Frontal cortex (tissue), 4 donors: Measurements from ENCODE around the gene MMP25. TPM values are rescaled to one million over a fixed set of nuclear protein-coding genes. Genes with fewer than 3 reads are reported as not detected.
A peak's percentile ranks its signal among the peaks of the same experiment; 100 is the strongest.
"Not testable (repeated sequence)": the region's sequence is repeated elsewhere in the genome, so short reads cannot be mapped to it uniquely, and the experiment has no call there.

ENCODE experiments used
- DNase-seq, 2 donors: peaks; one replicate each; pipeline ENCODE4 v3.0.0; 2012; ENCODE audit warnings: low spot score in 2 of 2
- FAIRE-seq: peaks from 2 replicates; lab custom pipeline; 2012; peaks lifted over from hg19 to GRCh38; lab: Jason Lieb, UNC
- total RNA-seq: library from RNA; depleted of rRNA; stranded (reverse); fragments of >200 nt; gene quantifications from one replicate; pipeline ENCODE4 v1.2.3, GENCODE V29; 2014
- donor health status: control.
- donor health status: control.
- donor health status: control.

Gene MMP25
- total RNA-seq, 1 donor from 2014 or later, result 0.41 TPM

- DNase-seq, result no peak
These were observed 5.1 kb downstream of the MMP25 start for GRCh38 chr16:3051494-3051893.

GRCh38 chr16:3052571-3053329 is 6.4 kb downstream of the MMP25 start:
- FAIRE-seq, DNase-seq: not testable (repeated sequence)

More at GRCh38 chr16:3051494-3051893, 5.1 kb downstream of the MMP25 start:
- FAIRE-seq, result no peak

- not testable (repeated sequence) for DNase-seq, FAIRE-seq
These were observed 7.0 kb downstream of the MMP25 start for GRCh38 chr16:3053330-3053710.

GRCh38 chr16:3054965-3055733 is 8.8 kb downstream of the MMP25 start:
- no peak for FAIRE-seq
- no peak for DNase-seq

- not testable (repeated sequence) for FAIRE-seq, DNase-seq
These were observed 9.4 kb downstream of the MMP25 start for GRCh38 chr16:3055734-3056115.

- FAIRE-seq (no peak), DNase-seq (no peak)
These were observed 10.2 kb downstream of the MMP25 start for GRCh38 chr16:3056336-3057180.

GRCh38 chr16:3057181-3058138 is 11.1 kb downstream of the MMP25 start:
- DNase-seq (no peak), FAIRE-seq (no peak)

GRCh38 chr16:3058139-3059030 is 12.0 kb downstream of the MMP25 start:
- FAIRE-seq (no peak), DNase-seq (peak in 1 of 2 donors; percentile 61)

- no peak for FAIRE-seq
- peak; percentile 91 to 96 for DNase-seq
These were observed 12.8 kb downstream of the MMP25 start for GRCh38 chr16:3059041-3059722.

- no peak for FAIRE-seq
- peak in 1 of 2 donors; percentile 42 for DNase-seq
These were observed 13.4 kb downstream of the MMP25 start for GRCh38 chr16:3059723-3060242.

- FAIRE-seq, result no peak
- no peak for DNase-seq
These were observed 14.2 kb downstream of the MMP25 start for GRCh38 chr16:3060339-3061127.

GRCh38 chr16:3062553-3062952 is 16.2 kb downstream of the MMP25 start:
- FAIRE-seq, result no peak

GRCh38 chr16:3063625-3064386 is 17.4 kb downstream of the MMP25 start:
- FAIRE-seq, result no peak
- DNase-seq, result no peak

More at GRCh38 chr16:3062553-3062952, 16.2 kb downstream of the MMP25 start:
- no peak for DNase-seq

GRCh38 chr16:3065069-3065741 is 18.8 kb downstream of the MMP25 start, which contains the start of gene IL32:
Gene IL32 (plus strand): TSS chr16:3065640. CDS start chr16:3065812, 172 bp downstream.
- FAIRE-seq, result no peak
- no peak for DNase-seq
